ENCODE measurements around the gene FHIT. TPM values are rescaled to one million over a fixed set of nuclear protein-coding genes. Genes with fewer than 3 reads are reported as not detected.

The FHIT gene
- total RNA-seq, 4 donors from 2014 or later: 5.0 to 15.3 (median 8.3) TPM

- no peak overlapping the region for H3K4me3 ChIP-seq (ENCODE audit: low read depth, poor library complexity, severe bottlenecking)
- TF ChIP-seq POLR2A (IDR thresholded peaks at IDR 0.05) (no peak), CTCF (IDR thresholded peaks at IDR 0.05) (no peak)
- intact Hi-C loops (cut with DNase I; ENCODE audit: low total_unique reads): no loop called here
- no peak for DNase-seq (ENCODE audit: low spot score in 2 of 2)
- 70 to 79% methylated on average over 4 of the region's 4 CpGs for WGBS, 2 donors
These were observed 937.9 kb downstream of the FHIT start for GRCh38 chr3:60313231-60313798.

GRCh38 chr3:60309539-60310268 lies 941.5 kb downstream of the FHIT start:
- TF ChIP-seq CTCF (IDR thresholded peaks at IDR 0.05) (no peak), POLR2A (IDR thresholded peaks at IDR 0.05) (no peak)
- H3K4me3 ChIP-seq (ENCODE audit: low read depth, poor library complexity, severe bottlenecking): no peak overlapping the region
- intact Hi-C loops (cut with DNase I; ENCODE audit: low total_unique reads): no loop called here
- DNase-seq (ENCODE audit: low spot score in 2 of 2): no peak
- WGBS, 2 donors: 78 to 85% methylated on average over 6 of the region's 6 CpGs

- 64 to 71% methylated on average over 3 of the region's 3 CpGs for WGBS, 2 donors
- TF ChIP-seq CTCF (IDR thresholded peaks at IDR 0.05) (no peak), POLR2A (IDR thresholded peaks at IDR 0.05) (no peak)
- no peak overlapping the region for H3K4me3 ChIP-seq (ENCODE audit: low read depth, poor library complexity, severe bottlenecking)
- intact Hi-C loops (cut with DNase I; ENCODE audit: low total_unique reads): no loop called here
- DNase-seq (ENCODE audit: low spot score in 2 of 2): no peak
These were observed 942.4 kb downstream of the FHIT start for GRCh38 chr3:60308808-60309207.

- DNase-seq (ENCODE audit: low spot score in 2 of 2): no peak
- no peak overlapping the region for H3K4me3 ChIP-seq (ENCODE audit: low read depth, poor library complexity, severe bottlenecking)
- no peak for TF ChIP-seq CTCF (IDR thresholded peaks at IDR 0.05)
- no peak for TF ChIP-seq POLR2A (IDR thresholded peaks at IDR 0.05)
- WGBS, 2 donors: 93 to 94% methylated on average over 5 of the region's 5 CpGs
- intact Hi-C loops (cut with DNase I; ENCODE audit: low total_unique reads): no loop called here
These were observed 943.6 kb downstream of the FHIT start for GRCh38 chr3:60307562-60308199.

- no peak for TF ChIP-seq CTCF (IDR thresholded peaks at IDR 0.05)
- H3K4me3 ChIP-seq (ENCODE audit: low read depth, poor library complexity, severe bottlenecking): no peak overlapping the region
- intact Hi-C loops (cut with DNase I; ENCODE audit: low total_unique reads): no loop called here
- no peak for DNase-seq (ENCODE audit: low spot score in 2 of 2)
These were observed 947.1 kb downstream of the FHIT start for GRCh38 chr3:60304112-60304511.
